ENCODE results near the gene TMEM106B.

Gene TMEM106B

DNA sequence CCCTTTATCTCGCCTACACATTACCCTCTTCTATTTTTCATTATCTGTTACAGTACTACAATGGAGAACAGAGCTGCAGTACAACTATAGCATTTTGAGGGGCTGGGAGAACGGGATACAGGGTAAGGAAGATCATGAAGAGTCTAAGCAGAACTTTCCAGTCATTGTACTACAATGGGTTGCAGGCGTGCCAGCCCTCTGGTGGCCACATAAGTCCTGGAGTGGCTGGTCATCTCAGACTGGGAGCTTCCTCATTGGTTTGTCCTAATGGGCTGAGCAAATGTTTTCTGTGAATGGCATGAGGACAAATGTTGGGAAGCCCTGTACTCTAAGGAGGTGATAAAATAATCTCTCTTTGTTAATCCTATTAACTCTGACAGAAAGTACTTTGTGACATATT is 33.0 kb downstream of the TMEM106B start:
- no peak overlapping the region for H3K4me2 ChIP-seq (ENCODE audit: low read length)
- no peak overlapping the region for H4K5ac ChIP-seq (ENCODE audit: low read length)
- no CpG with 5 or more reads among the region's 3 CpGs for WGBS (ENCODE audit: extremely low coverage, insufficient coverage, low lambda C conversion rate)
- no peak overlapping the region for H2AK5ac ChIP-seq (ENCODE audit: low read length)
- no peak overlapping the region for H3K4ac ChIP-seq (ENCODE audit: low read depth, low read length)
- H3K4me1 ChIP-seq (ENCODE audit: control insufficient read depth, low read depth, low read length): no peaks in the 10 kb centered on the region
- H3K18ac ChIP-seq (ENCODE audit: low read length): no peak overlapping the region
- no peak overlapping the region for H3K9ac ChIP-seq (ENCODE audit: low read length)
- H3K56ac ChIP-seq (ENCODE audit: low read length): no peak overlapping the region
- no peak overlapping the region for H3K23ac ChIP-seq (ENCODE audit: low read length)
- no peak overlapping the region for H2BK120ac ChIP-seq (ENCODE audit: low read depth, low read length)
- H3K79me1 ChIP-seq (ENCODE audit: low read length): no peaks in the 10 kb centered on the region
- no peaks in the 10 kb centered on the region for H3K79me2 ChIP-seq (ENCODE audit: control insufficient read depth, insufficient read depth, low read length)
- peak; percentile 86 for DNase-seq
- H3K27me3 ChIP-seq (ENCODE audit: insufficient read depth, low read length, poor library complexity): no peaks in the 10 kb centered on the region
- no peak overlapping the region for H2BK5ac ChIP-seq (ENCODE audit: low read length)
- H3K27ac ChIP-seq (ENCODE audit: low read depth, low read length): no peak overlapping the region
- no peak overlapping the region for H2BK15ac ChIP-seq (replicated peaks; ENCODE audit: low read depth)
- H4K8ac ChIP-seq (ENCODE audit: low read depth, low read length): no peak overlapping the region
- no peaks in the 10 kb centered on the region for H3K36me3 ChIP-seq (ENCODE audit: control insufficient read depth, insufficient read depth, low read length)
- no peak overlapping the region for H3K4me3 ChIP-seq (ENCODE audit: low read length)

DNA sequence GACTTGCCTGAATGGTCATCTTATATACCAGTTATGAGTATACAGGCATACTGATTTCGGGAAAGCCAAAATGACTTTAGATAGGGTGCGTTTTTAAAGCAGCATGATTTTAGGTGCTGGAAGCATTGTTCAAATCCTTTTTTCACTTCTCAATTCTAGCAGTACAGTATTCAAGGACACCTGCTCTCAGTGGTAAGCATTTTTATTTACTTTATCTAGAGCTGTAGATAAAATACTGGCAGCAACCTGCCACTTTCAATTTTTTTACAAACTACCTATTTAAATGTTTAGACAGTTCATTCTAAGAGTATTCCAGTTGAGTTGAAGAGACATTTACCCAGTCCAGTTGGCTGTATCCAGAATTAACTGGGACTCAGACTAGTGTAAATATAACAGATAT is 33.6 kb downstream of the TMEM106B start:
- Histone ChIP-seq H4K8ac (ENCODE audit: low read depth, low read length) (no peak overlapping the region), H3K27ac (ENCODE audit: low read depth, low read length) (no peak overlapping the region), H3K4me1 (ENCODE audit: control insufficient read depth, low read depth, low read length) (no peaks in the 10 kb centered on the region), H3K56ac (ENCODE audit: low read length) (no peak overlapping the region), H3K4me2 (ENCODE audit: low read length) (no peak overlapping the region), H3K23ac (ENCODE audit: low read length) (no peak overlapping the region), H3K4me3 (ENCODE audit: low read length) (no peak overlapping the region), H3K27me3 (ENCODE audit: insufficient read depth, low read length, poor library complexity) (no peaks in the 10 kb centered on the region), H2BK5ac (ENCODE audit: low read length) (no peak overlapping the region), H3K36me3 (ENCODE audit: control insufficient read depth, insufficient read depth, low read length) (no peaks in the 10 kb centered on the region), H2BK15ac (replicated peaks; ENCODE audit: low read depth) (no peak overlapping the region), H2AK5ac (ENCODE audit: low read length) (no peak overlapping the region), H3K79me1 (ENCODE audit: low read length) (no peaks in the 10 kb centered on the region), H2BK120ac (ENCODE audit: low read depth, low read length) (no peak overlapping the region), H3K79me2 (ENCODE audit: control insufficient read depth, insufficient read depth, low read length) (no peaks in the 10 kb centered on the region), H3K4ac (ENCODE audit: low read depth, low read length) (no peak overlapping the region), H4K5ac (ENCODE audit: low read length) (no peak overlapping the region), H3K18ac (ENCODE audit: low read length) (no peak overlapping the region), H3K9ac (ENCODE audit: low read length) (no peak overlapping the region)
- no CpG with 5 or more reads among the region's 2 CpGs for WGBS (ENCODE audit: extremely low coverage, insufficient coverage, low lambda C conversion rate)
- no peak for DNase-seq

DNA sequence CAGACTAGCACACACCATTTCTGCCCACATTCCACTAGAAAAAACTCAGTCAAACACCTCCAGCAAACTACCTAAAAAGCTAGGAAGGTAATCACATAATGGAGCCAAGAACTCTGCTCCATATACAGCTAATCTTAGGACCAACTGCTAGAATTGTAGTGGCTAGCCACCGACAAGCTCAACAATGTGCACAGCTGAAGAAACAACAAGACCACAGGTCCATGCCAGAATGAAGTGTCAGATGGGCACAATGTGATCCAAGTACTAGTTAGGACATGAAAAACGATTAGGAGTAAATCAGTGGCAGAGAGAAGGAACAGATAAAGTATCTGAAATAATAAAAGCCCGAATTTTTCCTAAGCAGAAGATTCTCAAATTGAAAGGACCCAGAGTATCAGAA is 38.6 kb downstream of the TMEM106B start:
- Histone ChIP-seq H3K79me1 (ENCODE audit: low read length) (no peaks in the 10 kb centered on the region), H2BK5ac (ENCODE audit: low read length) (no peak overlapping the region), H2AK5ac (ENCODE audit: low read length) (no peak overlapping the region), H3K4me2 (ENCODE audit: low read length) (no peak overlapping the region), H2BK120ac (ENCODE audit: low read depth, low read length) (no peak overlapping the region), H3K9ac (ENCODE audit: low read length) (no peak overlapping the region), H3K4me3 (ENCODE audit: low read length) (no peak overlapping the region), H4K5ac (ENCODE audit: low read length) (no peak overlapping the region), H4K8ac (ENCODE audit: low read depth, low read length) (no peak overlapping the region), H3K56ac (ENCODE audit: low read length) (no peak overlapping the region), H3K79me2 (ENCODE audit: control insufficient read depth, insufficient read depth, low read length) (no peaks in the 10 kb centered on the region), H3K23ac (ENCODE audit: low read length) (no peak overlapping the region), H3K36me3 (ENCODE audit: control insufficient read depth, insufficient read depth, low read length) (no peaks in the 10 kb centered on the region), H3K4me1 (ENCODE audit: control insufficient read depth, low read depth, low read length) (no peaks in the 10 kb centered on the region), H3K27ac (ENCODE audit: low read depth, low read length) (no peak overlapping the region), H2BK15ac (replicated peaks; ENCODE audit: low read depth) (no peak overlapping the region), H3K27me3 (ENCODE audit: insufficient read depth, low read length, poor library complexity) (no peaks in the 10 kb centered on the region), H3K4ac (ENCODE audit: low read depth, low read length) (no peak overlapping the region), H3K18ac (ENCODE audit: low read length) (no peak overlapping the region)
- DNase-seq: no peak
- WGBS (ENCODE audit: extremely low coverage, insufficient coverage, low lambda C conversion rate): no CpG with 5 or more reads among the region's 3 CpGs

DNA sequence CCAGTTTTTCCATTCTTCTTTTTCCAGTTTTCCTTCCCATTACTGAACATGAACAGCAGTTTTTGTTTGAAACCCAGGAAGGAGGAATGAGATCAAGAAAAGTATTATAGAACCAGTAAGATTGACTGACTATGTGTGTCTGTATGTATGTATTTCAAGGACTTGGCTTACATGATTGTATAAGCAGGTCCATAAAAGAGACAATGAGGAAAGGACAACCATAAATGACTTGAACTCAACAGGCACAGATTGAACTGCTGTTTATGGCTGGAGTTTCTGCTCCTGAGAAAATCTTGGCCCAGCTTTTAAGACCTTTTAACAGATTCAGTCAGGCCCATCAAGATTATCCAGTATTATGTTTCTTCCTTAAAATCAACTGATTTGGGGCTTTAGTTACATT is 39.1 kb downstream of the TMEM106B start:
- Histone ChIP-seq H3K4ac (ENCODE audit: low read depth, low read length) (no peak overlapping the region), H3K79me2 (ENCODE audit: control insufficient read depth, insufficient read depth, low read length) (no peaks in the 10 kb centered on the region), H2BK15ac (replicated peaks; ENCODE audit: low read depth) (no peak overlapping the region), H3K27ac (ENCODE audit: low read depth, low read length) (no peak overlapping the region), H2BK5ac (ENCODE audit: low read length) (no peak overlapping the region), H3K4me3 (ENCODE audit: low read length) (no peak overlapping the region), H2BK120ac (ENCODE audit: low read depth, low read length) (no peak overlapping the region), H3K18ac (ENCODE audit: low read length) (no peak overlapping the region), H3K9ac (ENCODE audit: low read length) (no peak overlapping the region), H3K56ac (ENCODE audit: low read length) (no peak overlapping the region), H3K27me3 (ENCODE audit: insufficient read depth, low read length, poor library complexity) (no peaks in the 10 kb centered on the region), H3K36me3 (ENCODE audit: control insufficient read depth, insufficient read depth, low read length) (no peaks in the 10 kb centered on the region), H3K4me1 (ENCODE audit: control insufficient read depth, low read depth, low read length) (no peaks in the 10 kb centered on the region), H3K4me2 (ENCODE audit: low read length) (no peak overlapping the region), H3K23ac (ENCODE audit: low read length) (no peak overlapping the region), H4K5ac (ENCODE audit: low read length) (no peak overlapping the region), H2AK5ac (ENCODE audit: low read length) (no peak overlapping the region), H4K8ac (ENCODE audit: low read depth, low read length) (no peak overlapping the region), H3K79me1 (ENCODE audit: low read length) (no peaks in the 10 kb centered on the region)
- DNase-seq: no peak

DNA sequence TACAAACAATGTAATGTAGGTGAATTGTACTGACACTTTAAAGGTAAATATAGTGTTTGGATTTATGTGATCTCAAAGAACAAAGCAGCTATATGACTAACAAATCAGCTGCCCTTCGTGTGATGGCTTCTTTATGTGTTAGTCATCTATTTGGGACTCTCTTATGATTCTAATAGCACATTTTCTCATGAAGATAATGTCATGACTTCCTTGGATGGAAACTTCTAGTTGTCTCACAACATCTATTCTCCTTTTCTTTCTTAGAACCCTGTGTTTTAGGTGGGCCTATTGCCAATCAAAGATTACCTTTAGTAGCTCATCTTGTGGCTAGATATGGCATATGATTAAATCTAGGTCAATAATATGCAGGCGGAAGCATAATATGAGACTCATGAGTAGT is 45.0 kb downstream of the TMEM106B start:
- H3K4ac ChIP-seq (ENCODE audit: low read depth, low read length): no peak overlapping the region
- H3K23ac ChIP-seq (ENCODE audit: low read length): no peak overlapping the region
- H4K8ac ChIP-seq (ENCODE audit: low read depth, low read length): no peak overlapping the region
- no peak overlapping the region for H3K4me3 ChIP-seq (ENCODE audit: low read length)
- no peaks in the 10 kb centered on the region for H3K4me1 ChIP-seq (ENCODE audit: control insufficient read depth, low read depth, low read length)
- no peak overlapping the region for H3K18ac ChIP-seq (ENCODE audit: low read length)
- no peak overlapping the region for H4K5ac ChIP-seq (ENCODE audit: low read length)
- no peak overlapping the region for H2AK5ac ChIP-seq (ENCODE audit: low read length)
- no peak overlapping the region for H2BK15ac ChIP-seq (replicated peaks; ENCODE audit: low read depth)
- no CpG with 5 or more reads among the region's 2 CpGs for WGBS (ENCODE audit: extremely low coverage, insufficient coverage, low lambda C conversion rate)
- no peak overlapping the region for H2BK5ac ChIP-seq (ENCODE audit: low read length)
- no peaks in the 10 kb centered on the region for H3K79me1 ChIP-seq (ENCODE audit: low read length)
- H3K9ac ChIP-seq (ENCODE audit: low read length): no peak overlapping the region
- H2BK120ac ChIP-seq (ENCODE audit: low read depth, low read length): no peak overlapping the region
- no peaks in the 10 kb centered on the region for H3K36me3 ChIP-seq (ENCODE audit: control insufficient read depth, insufficient read depth, low read length)
- no peak overlapping the region for H3K56ac ChIP-seq (ENCODE audit: low read length)
- H3K27me3 ChIP-seq (ENCODE audit: insufficient read depth, low read length, poor library complexity): no peaks in the 10 kb centered on the region
- H3K79me2 ChIP-seq (ENCODE audit: control insufficient read depth, insufficient read depth, low read length): no peaks in the 10 kb centered on the region
- no peak for DNase-seq
- no peak overlapping the region for H3K27ac ChIP-seq (ENCODE audit: low read depth, low read length)
- no peak overlapping the region for H3K4me2 ChIP-seq (ENCODE audit: low read length)

DNA sequence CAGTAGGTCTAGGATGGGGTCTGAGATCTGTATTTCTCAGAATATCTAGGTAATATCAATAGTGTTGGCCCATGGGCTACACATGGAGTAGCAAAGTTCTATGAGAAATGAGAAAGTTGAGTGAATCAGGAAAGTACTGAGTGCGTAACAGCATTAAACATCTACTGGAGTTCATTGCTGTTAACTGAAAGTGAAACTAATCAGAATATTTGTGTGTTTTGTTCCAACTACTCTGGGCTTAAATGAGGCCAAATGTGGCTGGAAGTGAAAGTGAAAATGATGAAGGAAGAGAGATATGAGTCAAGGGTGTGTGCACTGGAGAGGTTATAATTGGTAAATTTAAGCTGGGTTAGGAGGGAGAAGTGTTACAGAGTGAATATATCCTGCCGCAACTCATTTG is 46.5 kb downstream of the TMEM106B start:
- Histone ChIP-seq H3K36me3 (ENCODE audit: control insufficient read depth, insufficient read depth, low read length) (no peaks in the 10 kb centered on the region), H2BK5ac (ENCODE audit: low read length) (no peak overlapping the region), H2BK120ac (ENCODE audit: low read depth, low read length) (no peak overlapping the region), H4K5ac (ENCODE audit: low read length) (no peak overlapping the region), H3K79me2 (ENCODE audit: control insufficient read depth, insufficient read depth, low read length) (no peaks in the 10 kb centered on the region), H3K27ac (ENCODE audit: low read depth, low read length) (no peak overlapping the region), H3K27me3 (ENCODE audit: insufficient read depth, low read length, poor library complexity) (no peaks in the 10 kb centered on the region), H3K9ac (ENCODE audit: low read length) (no peak overlapping the region), H3K4me1 (ENCODE audit: control insufficient read depth, low read depth, low read length) (no peaks in the 10 kb centered on the region), H3K23ac (ENCODE audit: low read length) (no peak overlapping the region), H2BK15ac (replicated peaks; ENCODE audit: low read depth) (no peak overlapping the region), H3K79me1 (ENCODE audit: low read length) (no peaks in the 10 kb centered on the region), H3K4me2 (ENCODE audit: low read length) (no peak overlapping the region), H3K56ac (ENCODE audit: low read length) (no peak overlapping the region), H3K18ac (ENCODE audit: low read length) (no peak overlapping the region), H4K8ac (ENCODE audit: low read depth, low read length) (no peak overlapping the region), H3K4me3 (ENCODE audit: low read length) (no peak overlapping the region), H3K4ac (ENCODE audit: low read depth, low read length) (no peak overlapping the region), H2AK5ac (ENCODE audit: low read length) (no peak overlapping the region)
- DNase-seq: no peak
- no CpG with 5 or more reads among the region's 2 CpGs for WGBS (ENCODE audit: extremely low coverage, insufficient coverage, low lambda C conversion rate)

Measured in mesendoderm (in vitro differentiated cells).